ENCODE data around the gene PHF1. TPM values are rescaled to one million over a fixed set of nuclear protein-coding genes. Genes with fewer than 3 reads are reported as not detected.

Gene PHF1
- total RNA-seq, 8 experiments from 2014 or later: 24.3 to 63.6 (median 44.4) TPM

- 0% methylated on average over 1 to 2 of the region's 43 CpGs; no CpG with 5 or more reads in 7 of the 10 experiments for WGBS, 10 experiments
- Histone ChIP-seq H3K27ac (peak overlapping the region; percentile 87 to 90), H3K4me1 (replicated peaks in 1 of 2) (peaks cover 40 to 62% of the 10 kb centered on the region in 2 donors), H3K4me3 (peak overlapping the region; percentile 46 to 94 (median 54))
- ATAC-seq (replicated peaks in 6 of 8): peak; percentile 63 to 83 (median 65)
- in situ Hi-C loops (cut with MboI; ENCODE audit: low pct_unique_long_range_greater_than_20kb in 2 of 9, low sequenced_read_pairs in 9 of 9, unreplicated experiment in 9 of 9): no loop called here
Observed at GRCh38 chr6:33425668-33426577, 15.1 kb downstream of the PHF1 start.

- 0 to 20% methylated on average over 1 of the region's 12 CpGs; no CpG with 5 or more reads in 8 of the 10 experiments for WGBS, 10 experiments
- Histone ChIP-seq H3K4me1 (replicated peaks in 1 of 2) (peaks cover 39 to 62% of the 10 kb centered on the region in 2 donors), H3K27ac (peak overlapping the region; percentile 87 to 90), H3K4me3 (peak overlapping the region; percentile 46 to 94 (median 54))
- peak in 5 of 8 experiments; percentile 13 to 32 (median 21) for ATAC-seq (replicated peaks in 6 of 8)
- in situ Hi-C loops (cut with MboI; ENCODE audit: low pct_unique_long_range_greater_than_20kb in 2 of 9, low sequenced_read_pairs in 9 of 9, unreplicated experiment in 9 of 9): no loop called here
Observed at GRCh38 chr6:33426590-33427511, 16.0 kb downstream of the PHF1 start.

DNA sequence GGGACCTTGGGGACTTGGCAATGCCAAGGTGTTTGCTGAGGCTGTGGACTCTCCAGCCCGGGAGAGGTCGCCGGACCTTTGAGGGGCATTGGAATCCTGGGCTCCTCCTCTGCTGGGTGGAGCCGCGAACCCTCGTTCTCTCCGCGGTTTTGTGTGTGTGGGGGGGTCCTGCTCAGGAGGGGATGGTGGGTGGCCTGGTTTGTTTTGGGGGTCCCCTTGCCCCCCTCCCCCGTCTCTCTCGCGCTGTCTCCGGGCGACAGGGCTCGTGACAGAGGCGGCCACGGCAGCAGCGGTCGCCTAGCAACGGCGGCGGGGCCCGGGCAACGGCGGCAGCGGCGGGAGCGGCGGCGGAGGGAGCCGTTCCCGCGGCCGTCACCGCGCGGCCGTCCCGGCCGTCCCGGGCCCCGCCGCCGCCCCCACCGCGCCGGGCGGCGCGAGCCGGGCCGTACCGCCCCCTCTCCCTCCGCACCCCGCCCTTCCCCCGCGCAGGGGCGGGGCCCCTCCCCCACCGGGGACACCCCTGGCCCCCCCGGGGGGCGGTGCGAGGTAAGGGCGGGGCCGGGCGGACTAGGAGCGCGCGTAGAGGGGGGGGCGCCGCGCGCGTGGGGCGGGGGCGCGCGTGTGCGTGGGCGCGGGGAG lies 16.9 kb downstream of the PHF1 start:
- WGBS, 10 experiments: 0% methylated on average over 2 to 5 of the region's 79 CpGs; no CpG with 5 or more reads in 8 of the 10 experiments
- ATAC-seq (replicated peaks in 6 of 8): peak; percentile 1 to 31 (median 16)
- H3K27ac ChIP-seq: peak overlapping the region; percentile 87 to 90
- H3K4me1 ChIP-seq (replicated peaks in 1 of 2): peaks cover 48 to 70% of the 10 kb centered on the region in 2 donors
- H3K4me3 ChIP-seq: peak overlapping the region; percentile 46 to 94 (median 54)
- in situ Hi-C loops (cut with MboI; ENCODE audit: low pct_unique_long_range_greater_than_20kb in 2 of 9, low sequenced_read_pairs in 9 of 9, unreplicated experiment in 9 of 9): no loop called here

- peak overlapping the region; percentile 87 to 90 for H3K27ac ChIP-seq
- peaks cover 54 to 77% of the 10 kb centered on the region in 2 donors for H3K4me1 ChIP-seq (replicated peaks in 1 of 2)
- 0 to 57% (median 29%) methylated on average over 1 to 2 of the region's 33 CpGs; no CpG with 5 or more reads in 6 of the 10 experiments for WGBS, 10 experiments
- peak overlapping the region; percentile 46 to 94 (median 54) for H3K4me3 ChIP-seq
- in situ Hi-C loops (cut with MboI; ENCODE audit: low pct_unique_long_range_greater_than_20kb in 2 of 9, low sequenced_read_pairs in 9 of 9, unreplicated experiment in 9 of 9): no loop called here
- ATAC-seq (replicated peaks in 6 of 8): peak; percentile 1 to 7 (median 4)
Observed at GRCh38 chr6:33428224-33428965, 17.6 kb downstream of the PHF1 start.

DNA sequence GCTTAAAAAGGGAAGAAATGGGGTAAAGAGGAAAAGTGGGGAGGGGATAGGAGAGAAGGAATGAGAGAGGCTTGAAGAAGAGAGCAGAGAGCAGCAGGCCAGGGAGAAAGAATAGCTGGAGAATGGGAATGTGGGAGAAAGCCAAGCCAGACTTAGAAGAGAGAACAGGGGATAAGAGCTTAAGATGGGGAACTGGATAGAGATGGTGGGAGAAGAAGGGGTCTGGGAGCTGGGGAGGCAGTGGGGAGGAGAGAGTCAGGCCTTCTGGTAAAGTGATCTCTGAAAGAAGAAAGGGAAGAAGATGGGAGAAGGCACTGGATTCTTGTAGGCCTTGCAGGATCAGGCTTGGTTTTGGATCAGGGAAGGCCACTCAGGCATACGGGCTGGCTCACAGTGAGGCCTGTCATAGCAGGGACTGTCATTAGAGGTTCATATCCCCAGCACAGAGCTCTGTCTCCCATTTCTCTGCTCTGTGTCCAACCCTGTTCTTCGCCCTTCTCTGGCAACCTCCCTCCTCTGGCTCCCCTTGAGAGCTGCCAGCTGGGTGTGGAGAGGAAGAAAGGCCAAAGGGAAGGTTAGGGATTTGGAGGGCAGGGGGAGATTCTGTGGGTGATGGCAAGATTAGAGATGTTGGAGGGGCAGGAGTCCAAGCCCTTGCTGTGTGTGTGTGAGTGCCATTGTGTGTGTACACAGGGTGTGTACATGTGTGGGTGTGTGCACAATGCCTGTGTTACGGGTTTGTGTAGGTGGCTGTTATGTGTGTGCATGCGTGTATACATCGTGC lies 18.3 kb downstream of the PHF1 start:
- peak overlapping the region; percentile 87 to 90 for H3K27ac ChIP-seq
- 40 to 100% (median 80%) methylated on average over 1 to 3 of the region's 5 CpGs; no CpG with 5 or more reads in 5 of the 10 experiments for WGBS, 10 experiments
- H3K4me1 ChIP-seq (replicated peaks in 1 of 2): peaks cover 61 to 84% of the 10 kb centered on the region in 2 donors
- in situ Hi-C loops (cut with MboI; ENCODE audit: low pct_unique_long_range_greater_than_20kb in 2 of 9, low sequenced_read_pairs in 9 of 9, unreplicated experiment in 9 of 9): no loop called here
- no peak for ATAC-seq (replicated peaks in 6 of 8)
- H3K4me3 ChIP-seq: peak overlapping the region; percentile 46 to 94 (median 54)

DNA sequence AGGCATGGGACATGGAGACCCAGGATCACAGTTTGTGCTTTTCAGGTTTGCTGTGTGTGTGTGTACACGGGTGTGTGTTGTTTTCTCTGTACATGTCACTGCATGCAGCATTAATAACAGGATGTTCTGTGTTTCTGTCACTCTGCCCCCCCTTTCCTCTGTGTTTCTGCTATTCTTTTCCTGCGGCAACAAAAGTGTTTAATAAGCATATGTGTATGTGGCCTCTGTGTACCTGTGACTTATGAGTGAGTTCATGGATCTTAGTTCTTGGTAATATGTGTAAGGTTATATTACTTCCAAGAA lies 18.9 kb downstream of the PHF1 start:
- 36 to 100% (median 60%) methylated on average over 1 to 2 of the region's 2 CpGs; no CpG with 5 or more reads in 4 of the 10 experiments for WGBS, 10 experiments
- ATAC-seq (replicated peaks in 6 of 8): no peak
- Histone ChIP-seq H3K4me3 (peak overlapping the region in 1 of 5 donors; percentile 56), H3K27ac (peak overlapping the region in 1 of 2 donors; percentile 90), H3K4me1 (replicated peaks in 1 of 2) (peaks cover 57 to 83% of the 10 kb centered on the region in 2 donors)
- in situ Hi-C loops (cut with MboI; ENCODE audit: low pct_unique_long_range_greater_than_20kb in 2 of 9, low sequenced_read_pairs in 9 of 9, unreplicated experiment in 9 of 9): no loop called here

DNA sequence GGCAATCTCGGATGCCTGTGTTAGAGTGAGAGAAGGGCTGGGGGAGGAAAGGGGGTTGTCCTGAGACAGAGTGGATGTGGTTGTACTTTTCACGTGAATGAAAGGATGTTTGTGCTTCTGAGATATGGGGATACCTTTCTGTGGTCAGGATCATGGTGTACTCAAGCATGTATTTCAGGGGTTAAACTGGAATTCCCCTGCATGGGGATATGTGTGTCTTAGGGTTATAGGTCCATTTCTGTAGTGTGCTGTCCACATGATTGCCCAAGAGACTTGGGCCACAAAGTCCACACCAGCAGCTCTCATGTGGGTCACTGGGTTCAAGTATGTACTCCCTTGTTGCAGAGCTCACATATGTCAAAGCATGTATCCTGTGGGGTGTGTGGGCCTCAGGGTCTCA lies 19.5 kb downstream of the PHF1 start:
- no peak for ATAC-seq (replicated peaks in 6 of 8)
- WGBS, 10 experiments: 33 to 75% (median 60%) methylated on average over 1 to 2 of the region's 2 CpGs; no CpG with 5 or more reads in 3 of the 10 experiments
- Histone ChIP-seq H3K4me3 (peak overlapping the region in 1 of 5 donors; percentile 42), H3K4me1 (replicated peaks in 1 of 2) (peaks cover 52 to 76% of the 10 kb centered on the region in 2 donors), H3K27ac (no peak overlapping the region)
- in situ Hi-C loops (cut with MboI; ENCODE audit: low pct_unique_long_range_greater_than_20kb in 2 of 9, low sequenced_read_pairs in 9 of 9, unreplicated experiment in 9 of 9): no loop called here

GRCh38 chr6:33430991-33431879 lies 20.4 kb downstream of the PHF1 start:
- in situ Hi-C loops (cut with MboI; ENCODE audit: low pct_unique_long_range_greater_than_20kb in 2 of 9, low sequenced_read_pairs in 9 of 9, unreplicated experiment in 9 of 9): no loop called here
- peak overlapping the region; percentile 21 to 42 (median 30) for H3K4me3 ChIP-seq

GRCh38 chr6:33431880-33432541 lies 21.2 kb downstream of the PHF1 start:
- peak overlapping the region; percentile 80 to 88 for H3K27ac ChIP-seq
- WGBS, 10 experiments: 20% methylated on average over 1 of the region's 12 CpGs; no CpG with 5 or more reads in 9 of the 10 experiments
- peaks cover 52 to 65% of the 10 kb centered on the region in 2 donors for H3K4me1 ChIP-seq (replicated peaks in 1 of 2)
- in situ Hi-C loops (cut with MboI; ENCODE audit: low pct_unique_long_range_greater_than_20kb in 2 of 9, low sequenced_read_pairs in 9 of 9, unreplicated experiment in 9 of 9): no loop called here
- H3K4me3 ChIP-seq: peak overlapping the region in 3 of 5 donors; percentile 30 to 42 (median 31)
- peak in 1 of 8 experiments; percentile 5 for ATAC-seq (replicated peaks in 6 of 8)

More at GRCh38 chr6:33430991-33431879, 20.4 kb downstream of the PHF1 start:
- peak overlapping the region; percentile 80 to 88 for H3K27ac ChIP-seq
- WGBS, 10 experiments: 0% methylated on average over 4 of the region's 12 CpGs; no CpG with 5 or more reads in 9 of the 10 experiments
- peaks cover 52 to 72% of the 10 kb centered on the region in 2 donors for H3K4me1 ChIP-seq (replicated peaks in 1 of 2)
- peak; percentile 21 to 70 (median 52) for ATAC-seq (replicated peaks in 6 of 8)

GRCh38 chr6:33432546-33432945 lies 21.7 kb downstream of the PHF1 start:
- in situ Hi-C loops (cut with MboI; ENCODE audit: low pct_unique_long_range_greater_than_20kb in 2 of 9, low sequenced_read_pairs in 9 of 9, unreplicated experiment in 9 of 9): no loop called here
- Histone ChIP-seq H3K27ac (peak overlapping the region in 1 of 2 donors; percentile 88), H3K4me3 (peak overlapping the region in 1 of 5 donors; percentile 30), H3K4me1 (replicated peaks in 1 of 2) (peaks cover 52 to 61% of the 10 kb centered on the region in 2 donors)
- no peak for ATAC-seq (replicated peaks in 6 of 8)
- 53 to 54% methylated on average over 3 of the region's 10 CpGs; no CpG with 5 or more reads in 8 of the 10 experiments for WGBS, 10 experiments
